B cell (primary cell): ENCODE data around the gene COL4A6. TPM values are rescaled to one million over a fixed set of nuclear protein-coding genes. Genes with fewer than 3 reads are reported as not detected.

Source experiments
- ATAC-seq: fragments of 200-7000 bp; cut with Tn5 transposase; one replicate; pipeline ENCODE4 v1.10.0; 2021; ENCODE audit warnings: low read depth, mild to moderate bottlenecking, moderate number of reproducible peaks, moderate library complexity
- CTCF ChIA-PET: fragments of 350-600 bp; sonication (Branson Sonifier 250); formaldehyde crosslinking; loops from one replicate; lab custom pipeline; 2021; ENCODE audit warnings: antibody characterized with exemption, inconsistent platforms; lab: Charles Lee
- POLR2A ChIA-PET: fragments of 350-600 bp; sonication (Branson Sonifier 250); formaldehyde crosslinking; loops from one replicate; lab custom pipeline; 2021; ENCODE audit warnings: antibody characterized with exemption; lab: Charles Lee
- DNase-seq: peaks from one replicate; pipeline ENCODE4 v3.0.0; 2013
- H2AFZ ChIP-seq: 2 replicates; pipeline ENCODE4 v1.6.1; 2012; ENCODE audit warnings: mild to moderate bottlenecking, low read depth, low read length; ENCODE audit not compliant: insufficient read depth, poor library complexity, severe bottlenecking
- H3K27ac ChIP-seq, 2 donors: 1 replicate in 1 of 2; 2 replicates in 1 of 2; pipeline ENCODE4 v1.5.1; 2012 to 2013; ENCODE audit warnings: low read length in 2 of 2, mild to moderate bottlenecking in 2 of 2, moderate library complexity in 1 of 2
- H3K27me3 ChIP-seq, 4 experiments: fragments of 200-600 bp in 1 of 4; sonication (generic) in 1 of 4; replicated peaks in 1 of 4; 1 replicate in 2 of 4; 2 replicates in 2 of 4; pipeline versions ENCODE4 v1.6.1 to v1.7.0; 2013 to 2016; ENCODE audit warnings: low read length in 3 of 4, mild to moderate bottlenecking in 2 of 4, mixed read lengths in 1 of 4, moderate library complexity in 1 of 4; ENCODE audit not compliant: insufficient read depth in 4 of 4, control insufficient read depth in 3 of 4; ENCODE audit errors: control extremely low read depth in 1 of 4
- H3K36me3 ChIP-seq, 2 experiments: replicated peaks in 1 of 2; 1 replicate in 1 of 2; 2 replicates in 1 of 2; pipeline versions ENCODE4 v1.6.1 to v1.7.1; 2013; ENCODE audit warnings: low read length in 1 of 2; ENCODE audit not compliant: insufficient read depth in 2 of 2, control insufficient read depth in 1 of 2; ENCODE audit errors: control extremely low read depth in 1 of 2, extremely low read depth in 1 of 2
- H3K4me1 ChIP-seq, 2 donors: fragments of 200-600 bp in 1 of 2; sonication (generic) in 1 of 2; 1 replicate in 1 of 2; 2 replicates in 1 of 2; pipeline versions ENCODE4 v1.5.1 to v1.6.1; 2013 to 2017; ENCODE audit warnings: low read length in 2 of 2; ENCODE audit not compliant: control insufficient read depth in 2 of 2, insufficient read depth in 2 of 2
- H3K4me2 ChIP-seq: replicated peaks from 2 replicates; pipeline ENCODE3; 2012; ENCODE audit warnings: mild to moderate bottlenecking, low read depth, low read length; ENCODE audit not compliant: poor library complexity, severe bottlenecking
- H3K4me3 ChIP-seq, 5 experiments: fragments of 200-600 bp in 1 of 5; sonication (generic) in 1 of 5; 1 replicate in 3 of 5; 2 replicates in 2 of 5; pipeline versions ENCODE4 v1.5.1 to v1.7.0; 2011 to 2016; ENCODE audit warnings: low read length in 4 of 5, mild to moderate bottlenecking in 4 of 5, low read depth in 2 of 5, control low read depth in 1 of 5, moderate library complexity in 1 of 5; ENCODE audit not compliant: insufficient read depth in 1 of 5; ENCODE audit errors: control extremely low read depth in 1 of 5, extremely low read depth in 1 of 5
- H3K79me2 ChIP-seq: fragments of 200-600 bp; sonication (generic); one replicate; pipeline ENCODE4 v1.6.0; 2016; ENCODE audit warnings: low read length; ENCODE audit not compliant: control insufficient read depth, insufficient read depth
- H3K9ac ChIP-seq: fragments of 200-600 bp; sonication (generic); 2 replicates; pipeline ENCODE4 v1.6.1; 2017; ENCODE audit warnings: mild to moderate bottlenecking, low read length, moderate library complexity
- H3K9me3 ChIP-seq, 3 donors: one replicate each; pipeline versions ENCODE4 v1.6.1 to v1.7.1; 2013; ENCODE audit warnings: low read length in 2 of 3; ENCODE audit not compliant: control insufficient read depth in 2 of 3, insufficient read depth in 1 of 3; ENCODE audit errors: control extremely low read depth in 1 of 3
- H4K20me1 ChIP-seq: 2 replicates; pipeline ENCODE4 v1.6.0; 2012; ENCODE audit warnings: mild to moderate bottlenecking, low read length; ENCODE audit not compliant: insufficient read depth, control insufficient read depth, poor library complexity, severe bottlenecking
- H3K27ac Mint-ChIP-seq: one replicate; pipeline ENCODE4 v1.8.0; 2021; ENCODE audit warnings: mixed read lengths
- H3K27me3 Mint-ChIP-seq: one replicate; pipeline ENCODE4 v1.8.0; 2021; ENCODE audit warnings: mixed read lengths
- H3K4me1 Mint-ChIP-seq: one replicate; pipeline ENCODE4 v1.8.0; 2021; ENCODE audit warnings: mixed read lengths
- H3K4me3 Mint-ChIP-seq: one replicate; pipeline ENCODE4 v1.8.0; 2021; ENCODE audit warnings: mixed read lengths
- H3K9me3 Mint-ChIP-seq: one replicate; pipeline ENCODE4 v1.8.0; 2022; ENCODE audit warnings: mixed read lengths; ENCODE audit not compliant: insufficient read depth
- CTCF ChIP-seq: fragments of 200-600 bp; IDR thresholded peaks from one replicate; pipeline ENCODE4 v1.8.0; 2022; ENCODE audit warnings: antibody characterized with exemption, mild to moderate bottlenecking
- EZH2 ChIP-seq: IDR thresholded peaks from 2 replicates; pipeline ENCODE4 v1.6.1; 2012; ENCODE audit warnings: borderline replicate concordance, low read depth, mild to moderate bottlenecking, moderate library complexity, low read length; ENCODE audit not compliant: insufficient read depth, poor library complexity, severe bottlenecking
- WGBS: methylation state at CpG from one replicate; pipeline ENCODE4 v1.1.5; 2013; ENCODE audit warnings: missing lambda C conversion rate; ENCODE audit not compliant: insufficient coverage; 5-methylcytosine and 5-hydroxymethylcytosine counted together
- intact Hi-C: fragments of 100-400 bp; cut with micrococcal nuclease; formaldehyde crosslinking; loops from one replicate; pipeline ENCODE4 v1.10.0; 2022
- polyA plus RNA-seq: library from polyadenylated mRNA; depleted of rRNA; stranded (reverse); fragments of >200 nt; gene quantifications from 2 replicates; pipeline ENCODE4 v1.2.3, GENCODE V29; 2012
- total RNA-seq, 2 donors: library from RNA; stranded (reverse); fragments of 120-200 nt in 1 of 2; gene quantifications; 1 replicate in 1 of 2; 2 replicates in 1 of 2; pipeline versions ENCODE4 v1.2.3 to v1.2.4, GENCODE V29; 2013 to 2022

The COL4A6 gene
- total and polyA plus RNA-seq, 2 donors (not counting 1 experiment from before 2014, with no cell fraction given), result not detected

- Histone ChIP-seq H3K27me3 (no peaks in the 10 kb centered on the region), H2AFZ (no peak overlapping the region), H3K4me1 (no peaks in the 10 kb centered on the region), H3K9ac (no peak overlapping the region), H3K4me3 (no peak overlapping the region), H3K4me2 (no peak overlapping the region), H4K20me1 (no peaks in the 10 kb centered on the region), H3K9me3 (no peaks in the 10 kb centered on the region), H3K79me2 (no peaks in the 10 kb centered on the region), H3K27ac (no peak overlapping the region), H3K36me3 (no peaks in the 10 kb centered on the region)
- ATAC-seq, result no peak
- Mint-ChIP-seq H3K9me3 (no peaks in the 10 kb centered on the region), H3K4me1 (no peaks in the 10 kb centered on the region), H3K4me3 (no peak overlapping the region), H3K27me3 (peaks cover 5% of the 10 kb centered on the region), H3K27ac (no peak overlapping the region)
- ChIA-PET POLR2A (no interaction called here), CTCF (no interaction called here)
- no peak for DNase-seq
- 86% methylated on average over 3 of the region's 4 CpGs for WGBS
- TF ChIP-seq EZH2 (no peak), CTCF (no peak)
- intact Hi-C loops, result no loop called here
Measured at GRCh38 chrX:108186811-108187210, 251.4 kb downstream of the COL4A6 start.

- 100% methylated on average over 3 of the region's 7 CpGs for WGBS
- ATAC-seq (no peak), DNase-seq (no peak)
- H3K27me3 Mint-ChIP-seq, result no peaks in the 10 kb centered on the region
- no peaks in the 10 kb centered on the region for H3K4me1 Mint-ChIP-seq
- H3K9me3 Mint-ChIP-seq, result no peaks in the 10 kb centered on the region
- Histone ChIP-seq H3K36me3 (no peaks in the 10 kb centered on the region), H3K4me2 (no peak overlapping the region), H3K27me3 (no peaks in the 10 kb centered on the region), H4K20me1 (no peaks in the 10 kb centered on the region), H3K4me1 (no peaks in the 10 kb centered on the region), H3K4me3 (no peak overlapping the region), H3K79me2 (no peaks in the 10 kb centered on the region), H2AFZ (no peak overlapping the region), H3K9me3 (no peaks in the 10 kb centered on the region), H3K9ac (no peak overlapping the region), H3K27ac (no peak overlapping the region)
- no peak overlapping the region for H3K4me3 Mint-ChIP-seq
- TF ChIP-seq CTCF (no peak), EZH2 (no peak)
- intact Hi-C loops, result no loop called here
- no peak overlapping the region for H3K27ac Mint-ChIP-seq
- ChIA-PET CTCF (no interaction called here), POLR2A (no interaction called here)
Measured at GRCh38 chrX:108178143-108178498, 260.1 kb downstream of the COL4A6 start.
